ENCODE data around the gene ANKRD11.

The ANKRD11 gene

GRCh38 chr16:89452241-89452640, 38.1 kb downstream of the ANKRD11 start:
- no peak for TF ChIP-seq CTCF (IDR thresholded peaks at IDR 0.05; ENCODE audit: borderline replicate concordance, insufficient read depth, low read depth, low read length)
- H3K4me3 ChIP-seq (ENCODE audit: low read depth, low read length) = no peak overlapping the region

GRCh38 chr16:89450537-89450936, 39.8 kb downstream of the ANKRD11 start:
- TF ChIP-seq CTCF (IDR thresholded peaks at IDR 0.05; ENCODE audit: borderline replicate concordance, insufficient read depth, low read depth, low read length) = no peak
- H3K4me3 ChIP-seq (ENCODE audit: low read depth, low read length) = no peak overlapping the region

- H3K4me3 ChIP-seq (ENCODE audit: low read depth, low read length) = no peak overlapping the region
- no peak for TF ChIP-seq CTCF (IDR thresholded peaks at IDR 0.05; ENCODE audit: borderline replicate concordance, insufficient read depth, low read depth, low read length)
Observed at GRCh38 chr16:89449726-89450335, 40.5 kb downstream of the ANKRD11 start.

- TF ChIP-seq CTCF (IDR thresholded peaks at IDR 0.05; ENCODE audit: borderline replicate concordance, insufficient read depth, low read depth, low read length) = no peak
- no peak overlapping the region for H3K4me3 ChIP-seq (ENCODE audit: low read depth, low read length)
Observed at GRCh38 chr16:89448656-89449055, 41.7 kb downstream of the ANKRD11 start.

GRCh38 chr16:89446975-89447293, 43.4 kb downstream of the ANKRD11 start:
- no peak overlapping the region for H3K4me3 ChIP-seq (ENCODE audit: low read depth, low read length)

GRCh38 chr16:89446136-89446974, 44.0 kb downstream of the ANKRD11 start:
- TF ChIP-seq CTCF (IDR thresholded peaks at IDR 0.05; ENCODE audit: borderline replicate concordance, insufficient read depth, low read depth, low read length) = no peak
- no peak overlapping the region for H3K4me3 ChIP-seq (ENCODE audit: low read depth, low read length)

More at GRCh38 chr16:89446975-89447293, 43.4 kb downstream of the ANKRD11 start:
- TF ChIP-seq CTCF (IDR thresholded peaks at IDR 0.05; ENCODE audit: borderline replicate concordance, insufficient read depth, low read depth, low read length) = no peak

GRCh38 chr16:89445166-89445565, 45.2 kb downstream of the ANKRD11 start:
- no peak for TF ChIP-seq CTCF (IDR thresholded peaks at IDR 0.05; ENCODE audit: borderline replicate concordance, insufficient read depth, low read depth, low read length)
- H3K4me3 ChIP-seq (ENCODE audit: low read depth, low read length) = no peak overlapping the region
